Iris pigment epithelial cell (primary cell): Measurements from ENCODE around the gene CPSF3.
A peak's percentile ranks its signal among the peaks of the same experiment; 100 is the strongest.
"Not testable (repeated sequence)": the region's sequence is repeated elsewhere in the genome, so short reads cannot be mapped to it uniquely, and the experiment has no call there.

Source experiments
- DNase-seq: peaks from one replicate; pipeline ENCODE4 v3.0.0-alpha.2; 2011; ENCODE audit warnings: low read depth

The CPSF3 gene

GRCh38 chr2:9466147-9466683 is 42.8 kb downstream of the CPSF3 start:
- DNase-seq: no peak

DNA sequence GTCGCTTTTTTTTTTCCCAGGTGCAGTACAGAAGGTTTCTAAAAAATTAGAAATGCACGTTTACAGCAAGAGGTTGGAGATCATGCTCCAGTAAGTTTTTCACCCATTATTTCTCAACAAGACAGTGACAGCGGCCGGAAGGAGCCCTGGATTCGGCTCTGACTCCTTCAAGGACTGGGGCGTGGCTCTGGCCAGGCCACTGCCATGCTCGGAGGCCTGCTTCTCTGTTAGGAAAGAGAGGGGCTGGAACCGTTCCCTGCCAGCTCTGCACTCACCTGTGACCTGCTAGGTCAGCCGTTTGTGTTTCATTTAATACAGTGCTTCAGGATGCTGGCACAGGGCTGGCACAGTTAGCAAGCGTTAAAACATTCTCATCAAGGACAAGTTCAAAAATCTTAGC is 44.2 kb downstream of the CPSF3 start:
- DNase-seq: no peak

DNA sequence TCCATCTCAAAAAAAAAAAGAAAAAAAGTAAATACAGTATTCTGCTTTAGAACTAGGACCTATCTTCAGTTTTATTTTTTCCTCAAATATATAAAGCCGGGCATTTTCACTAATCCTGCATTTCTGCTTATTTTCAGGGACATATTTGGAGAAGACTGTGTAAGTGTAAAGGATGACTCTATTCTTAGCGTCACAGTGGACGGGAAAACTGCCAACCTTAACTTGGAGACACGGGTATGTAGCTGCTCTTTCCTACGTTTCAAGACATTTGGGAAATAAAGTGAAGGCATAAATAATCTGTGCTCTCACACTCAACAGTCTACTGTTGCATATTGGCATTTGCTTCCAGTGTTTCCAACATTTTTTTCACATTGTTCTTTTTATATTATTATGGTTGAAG is 47.8 kb downstream of the CPSF3 start:
- no peak for DNase-seq

GRCh38 chr2:9472511-9472910 is 49.1 kb downstream of the CPSF3 start:
- no peak for DNase-seq

- DNase-seq: no peak
These were observed 50.0 kb downstream of the CPSF3 start for GRCh38 chr2:9473308-9473984.

DNA sequence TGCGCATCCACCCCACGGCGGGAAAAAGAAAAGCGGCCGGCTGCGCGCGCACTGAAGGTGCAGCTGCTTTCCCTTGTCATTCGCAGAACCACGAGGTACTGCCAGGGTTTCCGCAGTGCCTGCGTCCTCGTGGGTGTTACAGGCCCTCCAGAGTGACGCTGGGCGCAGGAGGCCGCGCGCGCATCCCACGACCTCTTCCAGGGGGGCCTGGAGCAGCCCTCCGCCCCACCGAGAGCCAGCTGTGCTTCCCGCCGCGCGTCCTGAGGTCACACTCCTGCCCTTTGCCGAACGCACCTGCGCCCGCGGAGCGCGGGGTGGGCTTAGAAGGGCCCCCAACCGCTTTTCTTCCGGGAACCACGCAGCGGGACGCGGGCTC is 50.5 kb downstream of the CPSF3 start:
- DNase-seq: peak; percentile 22

GRCh38 chr2:9474361-9475057 is 51.1 kb downstream of the CPSF3 start, which contains the start of gene IAH1:
IAH1 (plus strand) TSS chr2:9474551; CDS start chr2:9474567, 16 bp downstream.
- peak; percentile 46 for DNase-seq

GRCh38 chr2:9477914-9478313 is 54.5 kb downstream of the CPSF3 start:
- no peak for DNase-seq

DNA sequence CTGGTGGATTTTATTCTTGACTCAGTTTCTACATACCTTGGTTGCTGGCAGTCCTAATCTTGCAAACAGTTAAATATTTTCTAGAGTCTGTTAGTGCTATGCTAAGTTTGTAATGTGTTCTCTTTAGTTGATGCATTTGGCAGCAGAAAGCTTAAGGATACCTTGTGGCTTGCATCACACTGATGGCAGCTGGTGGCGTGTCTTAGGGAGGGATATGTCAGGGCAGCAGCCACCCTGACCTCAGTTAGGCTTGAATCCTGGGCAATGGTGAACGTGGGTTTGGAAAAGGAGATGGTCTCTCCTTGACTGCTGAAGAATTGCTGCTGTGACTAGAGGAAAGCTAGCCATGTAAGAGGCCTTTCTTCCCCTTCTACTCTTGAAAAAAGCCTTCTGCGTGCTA is 55.1 kb downstream of the CPSF3 start:
- no peak for DNase-seq

GRCh38 chr2:9480157-9480556 is 56.7 kb downstream of the CPSF3 start:
- no peak for DNase-seq

GRCh38 chr2:9483107-9483506 is 59.7 kb downstream of the CPSF3 start:
- DNase-seq: peak; percentile 16

DNA sequence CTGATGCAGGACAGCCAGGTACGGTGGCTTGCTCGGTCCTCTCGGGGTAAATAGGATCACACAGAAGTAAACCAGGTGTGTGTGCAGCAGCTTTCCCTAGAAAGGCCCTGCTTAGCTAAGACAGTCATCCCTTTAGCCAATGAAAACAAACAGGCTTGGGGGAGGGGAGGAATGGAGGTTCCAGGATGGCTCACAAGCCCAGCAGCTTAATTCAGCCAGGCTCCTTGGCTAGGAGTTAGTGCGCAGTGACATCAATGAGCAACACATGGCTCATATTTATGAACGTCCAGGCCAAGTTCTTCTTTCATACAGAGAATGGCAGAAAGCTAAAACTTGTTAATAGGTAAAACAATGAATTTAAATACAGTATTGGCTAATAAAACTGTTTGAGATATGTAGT is 61.1 kb downstream of the CPSF3 start:
- DNase-seq: peak; percentile 66

- peak; percentile 71 for DNase-seq
These were observed 65.4 kb downstream of the CPSF3 start for GRCh38 chr2:9488583-9489547.

DNA sequence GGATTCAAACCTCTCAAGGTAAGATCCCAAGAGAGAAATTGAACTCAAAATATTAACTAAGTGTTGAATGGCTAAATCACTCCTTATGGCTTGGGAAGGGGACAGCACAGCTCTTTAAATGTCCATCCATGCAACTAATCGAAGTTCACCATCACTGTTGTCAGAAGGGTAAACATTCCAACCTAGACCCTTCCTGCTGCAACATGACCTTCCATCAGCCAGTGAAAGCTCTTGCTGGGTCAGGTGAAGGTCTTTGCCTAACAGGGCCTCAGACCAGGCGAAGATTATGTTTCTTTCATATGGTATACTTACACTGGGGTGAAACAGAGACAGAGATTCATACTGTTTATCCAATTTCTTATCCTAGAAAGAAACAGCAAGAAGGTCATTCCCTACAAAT is 67.3 kb downstream of the CPSF3 start:
- no peak for DNase-seq

- no peak for DNase-seq
These were observed 69.5 kb downstream of the CPSF3 start for GRCh38 chr2:9492927-9493326.

DNA sequence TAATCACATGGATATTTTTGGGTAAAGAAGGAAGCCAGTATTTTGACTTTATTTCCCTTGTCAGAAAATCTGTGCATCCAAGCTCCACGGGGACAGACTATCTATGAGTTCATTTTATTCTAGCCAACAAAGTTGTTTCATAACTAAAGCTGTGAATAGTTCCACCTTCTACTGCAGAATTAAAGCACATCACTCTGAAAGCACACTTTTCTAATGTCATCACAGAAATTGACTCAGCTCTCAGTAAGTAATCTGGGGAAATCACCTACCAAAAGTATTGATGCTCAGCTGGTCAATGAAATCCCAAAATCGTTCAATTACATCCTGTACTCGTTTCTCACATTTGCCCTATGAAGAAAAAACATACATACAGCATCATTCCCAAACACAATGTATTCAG is 70.0 kb downstream of the CPSF3 start:
- DNase-seq: no peak

DNA sequence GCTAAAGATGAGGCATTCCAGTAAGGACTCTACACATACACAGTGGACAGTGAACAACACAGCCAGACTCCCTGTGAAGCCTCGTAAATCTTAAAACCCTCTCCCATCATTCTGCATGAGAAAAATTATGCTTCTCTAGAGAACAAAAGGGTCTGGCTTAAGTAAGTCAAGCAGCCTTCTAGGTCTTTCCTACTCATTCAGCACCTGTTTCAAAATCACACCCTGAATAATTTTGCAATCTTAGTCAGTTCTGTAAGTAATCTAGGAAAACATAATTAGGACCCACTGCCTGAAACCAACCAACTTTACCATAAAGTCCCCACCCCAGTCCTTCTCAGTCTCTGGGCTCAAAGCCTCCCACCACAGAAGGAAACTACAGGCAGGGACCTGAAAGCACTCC is 70.6 kb downstream of the CPSF3 start:
- no peak for DNase-seq

DNA sequence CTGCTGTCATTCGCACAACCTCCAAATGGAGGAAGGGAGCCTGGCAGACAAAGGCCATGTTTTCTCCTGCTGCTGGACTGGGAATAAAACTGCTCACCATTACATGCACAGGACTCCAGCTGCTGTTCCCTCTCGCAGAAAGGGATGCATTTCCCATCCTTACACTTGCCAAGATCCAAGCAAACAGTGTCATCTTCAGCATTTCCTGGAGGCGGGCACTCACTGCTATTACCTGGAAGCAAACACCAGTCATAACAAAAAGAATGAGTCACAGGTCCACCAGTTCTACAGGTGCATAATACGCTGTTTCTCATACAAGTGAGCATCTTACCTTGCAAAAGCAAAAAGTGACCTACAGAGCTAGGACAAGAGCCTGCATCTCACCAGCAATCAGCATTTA is 73.6 kb downstream of the CPSF3 start:
- DNase-seq: no peak

- DNase-seq: no peak
These were observed 74.8 kb downstream of the CPSF3 start for GRCh38 chr2:9498210-9498609.

- DNase-seq: no peak
These were observed 85.5 kb downstream of the CPSF3 start for GRCh38 chr2:9508931-9509330.

DNA sequence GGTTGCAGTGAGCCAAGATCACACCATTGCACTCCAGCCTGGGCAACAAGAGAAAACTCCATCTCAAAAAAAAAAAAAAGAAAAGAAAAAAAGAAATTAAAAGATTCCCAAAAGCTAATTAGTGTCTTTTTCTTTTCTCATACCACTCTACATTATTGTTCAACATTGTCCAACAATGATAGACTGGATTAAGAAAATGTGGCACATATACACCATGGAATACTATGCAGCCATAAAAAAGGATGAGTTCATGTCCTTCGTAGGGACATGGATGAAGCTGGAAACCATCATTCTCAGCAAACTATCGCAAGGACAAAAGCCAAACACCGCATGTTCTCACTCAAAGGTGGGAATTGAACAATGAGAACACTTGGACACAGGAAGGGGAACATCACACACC is 90.5 kb downstream of the CPSF3 start:
- DNase-seq: not testable (repeated sequence)

GRCh38 chr2:9517118-9517782 is 93.8 kb downstream of the CPSF3 start:
- DNase-seq: no peak
